ENCODE results near the gene MRPS9.

DNA sequence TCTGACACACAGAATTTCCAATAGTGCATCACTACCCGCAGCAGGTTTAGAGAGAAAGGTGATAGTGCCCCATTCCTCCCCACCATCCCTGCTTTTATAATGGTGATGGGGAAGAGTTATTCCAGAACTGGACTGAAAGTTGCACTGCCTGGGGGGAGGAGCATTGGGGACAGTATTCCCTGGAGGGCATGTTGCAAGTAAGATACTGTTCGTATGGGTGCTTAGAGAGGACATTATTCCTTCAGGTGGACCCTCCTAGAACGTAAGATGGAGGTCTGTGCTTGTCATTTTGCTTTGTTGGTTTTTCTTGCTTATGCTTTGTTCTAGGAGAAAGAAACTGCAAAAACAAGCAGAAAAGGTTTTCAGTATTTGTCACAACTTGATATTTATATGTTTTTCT is 23.7 kb downstream of the MRPS9 start:
- TF ChIP-seq CTCF (IDR thresholded peaks at IDR 0.05): no peak
- TF ChIP-seq POLR2A (IDR thresholded peaks at IDR 0.05): no peak

Measured in right lobe of liver (tissue), 4 donors.